GM23248 (cell line): ENCODE results near the gene GREB1. TPM values are rescaled to one million over a fixed set of nuclear protein-coding genes. Genes with fewer than 3 reads are reported as not detected.

Source experiments
- DNase-seq: peaks from one replicate; pipeline ENCODE4 v3.0.0-alpha.2; 2015
- H2AFZ ChIP-seq: fragments of 200-600 bp; sonication (generic); 2 replicates; pipeline ENCODE4 v1.6.1; 2016; ENCODE audit warnings: antibody characterized with exemption
- H3F3A ChIP-seq: fragments of 200-600 bp; sonication (generic); 2 replicates; pipeline ENCODE4 v1.6.1; 2016; ENCODE audit warnings: mild to moderate bottlenecking, antibody characterized with exemption, mixed run types; ENCODE audit not compliant: insufficient read depth
- H3K27ac ChIP-seq: fragments of 200-600 bp; sonication (generic); 2 replicates; pipeline ENCODE4 v1.5.1; 2016; ENCODE audit warnings: mild to moderate bottlenecking
- H3K27me3 ChIP-seq: fragments of 200-600 bp; sonication (generic); replicated peaks from 2 replicates; pipeline ENCODE4 v1.6.1; 2016; ENCODE audit warnings: mild to moderate bottlenecking; ENCODE audit not compliant: insufficient read depth
- H3K36me3 ChIP-seq: fragments of 200-600 bp; sonication (generic); 2 replicates; pipeline ENCODE4 v1.6.1; 2016; ENCODE audit warnings: low read depth, mild to moderate bottlenecking
- H3K4me1 ChIP-seq: fragments of 200-600 bp; sonication (generic); 2 replicates; pipeline ENCODE4 v1.6.1; 2016; ENCODE audit warnings: mild to moderate bottlenecking; ENCODE audit not compliant: insufficient read depth
- H3K4me2 ChIP-seq: fragments of 200-600 bp; sonication (generic); one replicate; pipeline ENCODE4 v1.6.1; 2016; ENCODE audit warnings: mild to moderate bottlenecking; ENCODE audit not compliant: unreplicated experiment
- H3K4me3 ChIP-seq: fragments of 200-600 bp; sonication (generic); 2 replicates; pipeline ENCODE4 v1.5.1; 2016; ENCODE audit warnings: mild to moderate bottlenecking
- H3K79me2 ChIP-seq: fragments of 200-600 bp; sonication (generic); 2 replicates; pipeline ENCODE4 v1.6.1; 2016; ENCODE audit warnings: mild to moderate bottlenecking; ENCODE audit not compliant: insufficient read depth
- H3K9ac ChIP-seq: fragments of 200-600 bp; sonication (generic); 2 replicates; pipeline ENCODE4 v1.6.1; 2016; ENCODE audit warnings: mild to moderate bottlenecking
- H3K9me2 ChIP-seq: fragments of 200-600 bp; sonication (generic); 2 replicates; pipeline ENCODE4 v1.6.1; 2016; ENCODE audit warnings: mixed run types, mild to moderate bottlenecking, moderate library complexity; ENCODE audit not compliant: insufficient read depth
- H3K9me3 ChIP-seq: fragments of 200-600 bp; sonication (generic); one replicate; pipeline ENCODE4 v1.6.1; 2017; ENCODE audit warnings: low read depth
- H4K20me1 ChIP-seq: fragments of 200-600 bp; sonication (generic); 2 replicates; pipeline ENCODE4 v1.6.0; 2016; ENCODE audit not compliant: insufficient read depth
- EZH2 ChIP-seq: fragments of 200-600 bp; sonication (generic); IDR thresholded peaks from 2 replicates; pipeline ENCODE4 v1.6.1; 2018; ENCODE audit warnings: antibody characterized with exemption, mild to moderate bottlenecking; ENCODE audit not compliant: insufficient read depth, poor library complexity, severe bottlenecking
- EZH2phosphoT487 ChIP-seq: fragments of 200-600 bp; sonication (generic); IDR thresholded peaks from 2 replicates; pipeline ENCODE4 v1.6.1; 2018; ENCODE audit warnings: antibody characterized with exemption, moderate library complexity, mild to moderate bottlenecking, low read depth; ENCODE audit not compliant: insufficient read depth
- WGBS, 2 experiments: methylation state at CpG; one replicate each; pipeline ENCODE4 v1.1.6; 2015 to 2017; ENCODE audit warnings: low lambda C conversion rate in 2 of 2, low coverage in 1 of 2; ENCODE audit errors: missing lambda C conversion rate in 2 of 2; 5-methylcytosine and 5-hydroxymethylcytosine counted together
- in situ Hi-C: fragments of 300-500 bp; cut with MboI; formaldehyde crosslinking; loops from 2 replicates; pipeline ENCODE4 v1.15.0; 2020
- polyA plus RNA-seq: library from polyadenylated mRNA; unstranded; fragments of >200 nt; fragmentation: Nextera tagmentation; extraction: Ambion mirVana; gene quantifications from 2 replicates; pipeline ENCODE4 v1.2.1, GENCODE V29; 2016
- total RNA-seq: library from RNA; depleted of rRNA; stranded (reverse); fragments of >200 nt; shearing (Covaris generic); gene quantifications from 2 replicates; pipeline ENCODE4 v1.2.3, GENCODE V29; 2014

Gene GREB1
- total and polyA plus RNA-seq, 2 experiments from 2014 or later, result not detected

DNA sequence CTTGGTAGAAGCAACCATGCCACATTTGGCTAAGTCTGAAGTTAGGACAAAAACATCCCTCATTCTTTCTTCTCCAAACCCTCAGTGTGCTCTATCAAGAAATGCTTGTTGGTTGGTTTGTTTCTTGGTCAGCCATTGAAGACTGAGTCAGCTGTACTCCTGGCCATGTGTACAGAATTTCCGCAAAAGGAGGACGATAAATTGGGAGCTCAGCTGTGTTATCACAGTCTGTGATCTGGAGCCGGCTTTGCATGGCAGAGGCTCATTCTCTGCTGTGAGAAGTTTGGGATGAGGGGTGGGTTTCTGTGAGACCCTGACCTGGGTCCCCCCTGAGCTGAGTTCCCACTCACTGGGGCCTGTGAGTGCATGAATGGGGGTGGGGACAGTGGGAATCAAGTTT lies 41.6 kb upstream of the GREB1 start:
- H4K20me1 ChIP-seq, result no peaks in the 10 kb centered on the region
- no peak overlapping the region for H3K27ac ChIP-seq
- H2AFZ ChIP-seq, result no peak overlapping the region
- TF ChIP-seq EZH2phosphoT487, result no peak
- TF ChIP-seq EZH2, result no peak
- H3K9me3 ChIP-seq, result no peaks in the 10 kb centered on the region
- H3K79me2 ChIP-seq, result no peaks in the 10 kb centered on the region
- H3K9me2 ChIP-seq, result no peaks in the 10 kb centered on the region
- peaks cover 12% of the 10 kb centered on the region; the same call in 1 of the 2 replicates for H3K27me3 ChIP-seq
- no peaks in the 10 kb centered on the region for H3F3A ChIP-seq
- 93% methylated on average over 3 of the region's 3 CpGs for WGBS, 2 experiments
- H3K36me3 ChIP-seq, result no peaks in the 10 kb centered on the region
- in situ Hi-C loops, result no loop called here
- no peak overlapping the region for H3K4me3 ChIP-seq
- H3K9ac ChIP-seq, result no peak overlapping the region
- no peaks in the 10 kb centered on the region for H3K4me1 ChIP-seq
- no peak overlapping the region for H3K4me2 ChIP-seq
- no peak for DNase-seq

DNA sequence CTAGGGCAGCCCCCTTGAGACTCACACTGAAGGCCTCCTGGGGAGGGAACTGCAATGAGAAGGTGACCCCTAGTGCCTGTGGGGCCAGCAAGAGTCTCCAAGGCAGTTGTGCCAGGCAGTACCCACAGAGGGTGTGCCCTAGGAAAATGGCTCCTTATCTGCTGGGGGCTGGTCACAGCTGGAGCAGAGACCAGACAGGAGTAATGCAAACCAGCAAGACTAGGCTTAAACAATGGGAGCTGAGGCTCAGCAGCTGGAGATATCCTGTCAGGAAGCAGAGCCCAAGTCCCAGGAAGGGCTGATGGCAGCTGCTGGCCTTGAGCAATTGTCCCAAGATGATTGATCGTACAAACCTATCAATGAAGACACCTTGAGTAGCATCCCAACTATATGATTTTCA lies 41.1 kb upstream of the GREB1 start:
- H3K4me1 ChIP-seq, result no peaks in the 10 kb centered on the region
- H3K9me2 ChIP-seq, result no peaks in the 10 kb centered on the region
- H4K20me1 ChIP-seq, result no peaks in the 10 kb centered on the region
- 73 to 94% methylated on average over 1 of the region's 1 CpG for WGBS, 2 experiments
- in situ Hi-C loops, result no loop called here
- no peak overlapping the region for H3K27ac ChIP-seq
- TF ChIP-seq EZH2, result no peak
- TF ChIP-seq EZH2phosphoT487, result no peak
- no peak overlapping the region for H2AFZ ChIP-seq
- peaks cover 7% of the 10 kb centered on the region; the same call in 1 of the 2 replicates for H3K27me3 ChIP-seq
- H3K36me3 ChIP-seq, result no peaks in the 10 kb centered on the region
- no peak overlapping the region for H3K4me3 ChIP-seq
- no peak overlapping the region for H3K9ac ChIP-seq
- H3K79me2 ChIP-seq, result no peaks in the 10 kb centered on the region
- H3K4me2 ChIP-seq, result no peak overlapping the region
- no peaks in the 10 kb centered on the region for H3F3A ChIP-seq
- H3K9me3 ChIP-seq, result no peaks in the 10 kb centered on the region
- DNase-seq, result no peak

DNA sequence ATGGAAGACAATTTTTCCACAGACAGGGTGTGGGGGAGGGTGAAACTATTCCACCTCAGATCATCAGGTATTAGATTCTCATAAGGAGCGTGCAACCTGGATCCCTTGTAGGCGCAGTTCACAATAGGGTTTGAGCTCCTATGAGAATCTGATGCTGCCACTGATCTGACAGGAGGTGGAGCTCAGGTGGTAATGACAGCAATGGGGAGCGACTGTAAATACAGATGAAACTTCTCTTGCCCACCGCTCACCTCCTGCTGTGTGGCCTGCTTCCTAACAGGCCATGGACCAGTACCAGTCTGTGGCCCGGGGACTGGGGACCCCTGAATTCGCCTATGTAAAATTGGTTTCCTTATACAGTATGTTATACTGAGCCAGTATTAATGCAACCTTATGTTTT lies 40.6 kb upstream of the GREB1 start:
- in situ Hi-C loops, result no loop called here
- Histone ChIP-seq H3K9me3 (no peaks in the 10 kb centered on the region), H3K79me2 (no peaks in the 10 kb centered on the region), H3K36me3 (no peaks in the 10 kb centered on the region), H3K4me2 (no peak overlapping the region), H3K4me3 (no peak overlapping the region), H3K27me3 (peaks cover 1% of the 10 kb centered on the region; the same call in 1 of the 2 replicates), H2AFZ (no peak overlapping the region), H3K9me2 (no peaks in the 10 kb centered on the region), H3K27ac (no peak overlapping the region), H3K4me1 (no peaks in the 10 kb centered on the region), H3F3A (no peaks in the 10 kb centered on the region), H4K20me1 (no peaks in the 10 kb centered on the region), H3K9ac (no peak overlapping the region)
- TF ChIP-seq EZH2phosphoT487 (no peak), EZH2 (no peak)
- 69 to 79% methylated on average over 6 of the region's 6 CpGs for WGBS, 2 experiments
- DNase-seq, result no peak

DNA sequence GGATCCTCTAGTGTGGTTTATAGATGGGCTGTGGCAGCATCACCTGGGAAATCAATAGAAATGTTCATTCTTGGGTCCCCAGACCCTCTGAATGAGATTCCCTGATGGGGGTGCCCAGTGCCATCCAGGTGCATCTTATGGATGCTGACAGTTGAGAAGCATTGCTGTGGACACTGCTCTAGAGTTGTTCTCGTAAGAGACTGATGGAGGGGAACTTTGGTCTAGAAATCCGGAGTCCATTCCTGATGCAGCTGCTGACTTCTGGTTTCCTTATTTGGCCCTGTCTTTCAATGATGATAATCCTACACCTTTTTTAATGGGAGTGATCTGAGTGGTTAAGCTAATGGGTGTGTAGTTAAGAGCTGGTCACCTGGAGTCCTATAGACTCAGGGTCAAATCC lies 39.5 kb upstream of the GREB1 start:
- no peaks in the 10 kb centered on the region for H3K9me3 ChIP-seq
- H3K79me2 ChIP-seq, result no peaks in the 10 kb centered on the region
- no peak for DNase-seq
- no peaks in the 10 kb centered on the region for H3K4me1 ChIP-seq
- TF ChIP-seq EZH2, result no peak
- no peak for TF ChIP-seq EZH2phosphoT487
- H3K9me2 ChIP-seq, result no peaks in the 10 kb centered on the region
- no peaks in the 10 kb centered on the region for H3K36me3 ChIP-seq
- H3K4me3 ChIP-seq, result no peak overlapping the region
- no peaks in the 10 kb centered on the region for H4K20me1 ChIP-seq
- no peak overlapping the region for H3K4me2 ChIP-seq
- H3K27me3 ChIP-seq, result no peaks in the 10 kb centered on the region; the same call in 1 of the 2 replicates
- in situ Hi-C loops, result no loop called here
- H3K9ac ChIP-seq, result no peak overlapping the region
- 84 to 89% methylated on average over 2 of the region's 2 CpGs for WGBS, 2 experiments
- H3F3A ChIP-seq, result no peaks in the 10 kb centered on the region
- no peak overlapping the region for H2AFZ ChIP-seq
- H3K27ac ChIP-seq, result no peak overlapping the region
